Ascending aorta (tissue), 2 donors: ENCODE data around the gene CLCN7. TPM values are rescaled to one million over a fixed set of nuclear protein-coding genes. Genes with fewer than 3 reads are reported as not detected.

Source experiments
- DNase-seq, 2 donors: peaks; one replicate each; pipeline ENCODE4 v3.0.0-alpha.2; 2019; ENCODE audit warnings: low spot score in 2 of 2
- H3K27ac ChIP-seq, 2 donors: fragments of 200-600 bp; sonication (generic); one replicate each; pipeline ENCODE4 v1.5.1; 2016 to 2017; ENCODE audit warnings: mild to moderate bottlenecking in 1 of 2
- H3K27me3 ChIP-seq: fragments of 200-600 bp; sonication (generic); one replicate; pipeline ENCODE4 v1.5.1; 2017
- H3K36me3 ChIP-seq, 2 donors: fragments of 200-600 bp; sonication (generic); one replicate each; pipeline ENCODE4 v1.5.1; 2016
- H3K4me1 ChIP-seq, 2 donors: fragments of 200-600 bp; sonication (generic); one replicate each; pipeline ENCODE4 v1.5.1; 2016 to 2017; ENCODE audit warnings: mild to moderate bottlenecking in 1 of 2
- H3K4me3 ChIP-seq, 2 donors: fragments of 200-600 bp; sonication (generic); one replicate each; pipeline ENCODE4 v1.5.1; 2016 to 2017; ENCODE audit warnings: mild to moderate bottlenecking in 1 of 2
- H3K9me3 ChIP-seq, 2 donors: fragments of 200-600 bp; sonication (generic); one replicate each; pipeline ENCODE4 v1.5.1; 2016
- CTCF ChIP-seq, 3 experiments: fragments of 200-600 bp in 2 of 3; fragments of 450-650 bp in 1 of 3; sonication (generic) in 2 of 3; IDR thresholded peaks; one replicate each; pipeline ENCODE4 v1.5.1; 2016 to 2019; ENCODE audit warnings: antibody characterized with exemption in 3 of 3, mild to moderate bottlenecking in 1 of 3, moderate library complexity in 1 of 3
- intact Hi-C: fragments of 100-400 bp; cut with DNase I; formaldehyde crosslinking; loops from one replicate; pipeline ENCODE4 v1.15.1; 2023
- total RNA-seq: library from RNA; depleted of rRNA; stranded (reverse); fragments of >200 nt; gene quantifications from one replicate; pipeline ENCODE4 v1.1.0, GENCODE V29; 2016

Gene CLCN7
- total RNA-seq = 108 TPM

GRCh38 chr16:1474796-1475551 lies at the start of gene CLCN7:
CLCN7 (minus strand) TSS chr16:1475028; CDS start chr16:1474974, 54 bp downstream.
- H3K36me3 ChIP-seq = no peaks in the 10 kb centered on the region
- no peak for TF ChIP-seq CTCF (IDR thresholded peaks at IDR 0.05)
- DNase-seq = peak; percentile 62 to 94
- H3K9me3 ChIP-seq = no peaks in the 10 kb centered on the region
- no peaks in the 10 kb centered on the region for H3K27me3 ChIP-seq
- intact Hi-C loops = loop anchor here (1.0 to 2.0 kb wide), 3 partner anchors 18 to 136 kb away; partner anchors contain the start of genes TELO2 and UQCC4
- peak within 1 kb of the TSS; percentile 83 to 86 for H3K27ac ChIP-seq
- H3K4me1 ChIP-seq = peaks cover 0 to 18% of the 10 kb centered on the region in 2 donors
- H3K4me3 ChIP-seq = peak within 1 kb of the TSS; percentile 88 to 89

- no peak overlapping the region for H3K27ac ChIP-seq
- H3K27me3 ChIP-seq = no peaks in the 10 kb centered on the region
- no peak for DNase-seq
- H3K36me3 ChIP-seq = peaks cover 15 to 28% of the 10 kb centered on the region in 2 donors
- no peaks in the 10 kb centered on the region for H3K4me1 ChIP-seq
- H3K4me3 ChIP-seq = no peak overlapping the region
- H3K9me3 ChIP-seq = no peaks in the 10 kb centered on the region
- intact Hi-C loops = no loop called here
- no peak for TF ChIP-seq CTCF (IDR thresholded peaks at IDR 0.05)
These were observed 49.5 kb upstream of the CLCN7 start for GRCh38 chr16:1524366-1524765.

GRCh38 chr16:1523581-1524245 lies 48.9 kb upstream of the CLCN7 start:
- Histone ChIP-seq H3K4me3 (no peak overlapping the region), H3K9me3 (no peaks in the 10 kb centered on the region), H3K27me3 (no peaks in the 10 kb centered on the region), H3K36me3 (peaks cover 15 to 29% of the 10 kb centered on the region in 2 donors), H3K27ac (no peak overlapping the region), H3K4me1 (no peaks in the 10 kb centered on the region)
- no peak for TF ChIP-seq CTCF (IDR thresholded peaks at IDR 0.05)
- no peak for DNase-seq
- intact Hi-C loops = no loop called here

GRCh38 chr16:1520461-1520860 lies 45.6 kb upstream of the CLCN7 start:
- no peak for DNase-seq
- Histone ChIP-seq H3K27ac (no peak overlapping the region), H3K9me3 (no peaks in the 10 kb centered on the region), H3K4me3 (no peak overlapping the region), H3K4me1 (no peaks in the 10 kb centered on the region), H3K36me3 (peaks cover 15 to 34% of the 10 kb centered on the region in 2 donors), H3K27me3 (no peaks in the 10 kb centered on the region)
- TF ChIP-seq CTCF (IDR thresholded peaks at IDR 0.05) = no peak
- intact Hi-C loops = no loop called here

GRCh38 chr16:1519831-1520230 lies 45.0 kb upstream of the CLCN7 start:
- Histone ChIP-seq H3K9me3 (peaks cover 0 to 1% of the 10 kb centered on the region in 2 donors), H3K4me1 (no peaks in the 10 kb centered on the region), H3K4me3 (no peak overlapping the region), H3K36me3 (peaks cover 15 to 34% of the 10 kb centered on the region in 2 donors), H3K27me3 (no peaks in the 10 kb centered on the region), H3K27ac (no peak overlapping the region)
- intact Hi-C loops = no loop called here
- TF ChIP-seq CTCF (IDR thresholded peaks at IDR 0.05) = no peak
- DNase-seq = no peak
